Left ventricle myocardium inferior (tissue), 1 donor: ENCODE measurements around the gene DROSHA. TPM values are rescaled to one million over a fixed set of nuclear protein-coding genes. Genes with fewer than 3 reads are reported as not detected.
A peak's percentile ranks its signal among the peaks of the same experiment; 100 is the strongest.

ENCODE experiments used
- DNase-seq: peaks from one replicate; pipeline ENCODE4 v3.0.0-alpha.2; 2020
- H3K27ac ChIP-seq: fragments of 200-600 bp; replicated peaks from 2 replicates; pipeline ENCODE4 v1.8.0; 2021
- H3K27me3 ChIP-seq: fragments of 200-600 bp; 2 replicates; pipeline ENCODE4 v1.8.0; 2021; ENCODE audit warnings: low read depth
- H3K36me3 ChIP-seq: fragments of 200-600 bp; 2 replicates; pipeline ENCODE4 v1.8.0; 2021
- H3K4me1 ChIP-seq: fragments of 200-600 bp; 2 replicates; pipeline ENCODE4 v1.8.0; 2021
- H3K4me3 ChIP-seq: fragments of 200-600 bp; 2 replicates; pipeline ENCODE4 v1.8.0; 2021; ENCODE audit warnings: mild to moderate bottlenecking, moderate library complexity
- H3K9me3 ChIP-seq: fragments of 200-600 bp; replicated peaks from 2 replicates; pipeline ENCODE4 v1.8.0; 2021
- intact Hi-C: fragments of 100-400 bp; cut with micrococcal nuclease; formaldehyde crosslinking; loops from one replicate; pipeline ENCODE4 v1.11.0; 2022
- long read RNA-seq: library from polyadenylated mRNA; unstranded; transcript quantifications from one replicate; pipeline ENCODE4 v2.0.0, GENCODE V29; 2021
- total RNA-seq: library from RNA; stranded (reverse); fragmentation: NEBNext Ultra II Directional; extraction: Animal tissue kit (Norgen Biotek cat#: 25700); gene quantifications from one replicate; pipeline ENCODE4 v1.2.1, GENCODE V29; 2021
- TF ChIP-seq, protein P1 (sequence below): fragments of 200-600 bp; IDR thresholded peaks from 2 replicates; pipeline ENCODE4 v1.8.0; 2021; ENCODE audit warnings: antibody characterized with exemption, mild to moderate bottlenecking, borderline replicate concordance
- donor health status: DM: no; HTN: yes; CAD: no; lungs with severe emphysema.

Gene DROSHA
- 36.5 TPM for total RNA-seq
- long read RNA-seq, full-length matches to known transcripts = 6 of 33 reads
- long read RNA-seq, partial matches to known transcripts = 15 of 33 reads
- long read RNA-seq, other reads (novel, unspliced or antisense) = 12 of 33 reads

GRCh38 chr5:31531888-31532547, at the start of gene DROSHA, which contains the start of gene C5orf22:
DROSHA (minus strand) TSS chr5:31532093; CDS start chr5:31529059, 3,034 bp downstream.
C5orf22 (plus strand) TSS chr5:31532301; CDS start chr5:31532393, 92 bp downstream.
- peaks cover 49% of the 10 kb centered on the region for H3K36me3 ChIP-seq
- H3K27ac ChIP-seq = peak within 1 kb of the TSS; percentile 82
- intact Hi-C loops = no loop called here
- H3K9me3 ChIP-seq = no peaks in the 10 kb centered on the region
- peak; percentile 96 for DNase-seq
- H3K4me3 ChIP-seq = peak within 1 kb of the TSS; percentile 81
- TF ChIP-seq, protein P1, sequence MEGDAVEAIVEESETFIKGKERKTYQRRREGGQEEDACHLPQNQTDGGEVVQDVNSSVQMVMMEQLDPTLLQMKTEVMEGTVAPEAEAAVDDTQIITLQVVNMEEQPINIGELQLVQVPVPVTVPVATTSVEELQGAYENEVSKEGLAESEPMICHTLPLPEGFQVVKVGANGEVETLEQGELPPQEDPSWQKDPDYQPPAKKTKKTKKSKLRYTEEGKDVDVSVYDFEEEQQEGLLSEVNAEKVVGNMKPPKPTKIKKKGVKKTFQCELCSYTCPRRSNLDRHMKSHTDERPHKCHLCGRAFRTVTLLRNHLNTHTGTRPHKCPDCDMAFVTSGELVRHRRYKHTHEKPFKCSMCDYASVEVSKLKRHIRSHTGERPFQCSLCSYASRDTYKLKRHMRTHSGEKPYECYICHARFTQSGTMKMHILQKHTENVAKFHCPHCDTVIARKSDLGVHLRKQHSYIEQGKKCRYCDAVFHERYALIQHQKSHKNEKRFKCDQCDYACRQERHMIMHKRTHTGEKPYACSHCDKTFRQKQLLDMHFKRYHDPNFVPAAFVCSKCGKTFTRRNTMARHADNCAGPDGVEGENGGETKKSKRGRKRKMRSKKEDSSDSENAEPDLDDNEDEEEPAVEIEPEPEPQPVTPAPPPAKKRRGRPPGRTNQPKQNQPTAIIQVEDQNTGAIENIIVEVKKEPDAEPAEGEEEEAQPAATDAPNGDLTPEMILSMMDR = peak; percentile 21
- H3K27me3 ChIP-seq = no peaks in the 10 kb centered on the region
- H3K4me1 ChIP-seq = peaks cover 40% of the 10 kb centered on the region

DNA sequence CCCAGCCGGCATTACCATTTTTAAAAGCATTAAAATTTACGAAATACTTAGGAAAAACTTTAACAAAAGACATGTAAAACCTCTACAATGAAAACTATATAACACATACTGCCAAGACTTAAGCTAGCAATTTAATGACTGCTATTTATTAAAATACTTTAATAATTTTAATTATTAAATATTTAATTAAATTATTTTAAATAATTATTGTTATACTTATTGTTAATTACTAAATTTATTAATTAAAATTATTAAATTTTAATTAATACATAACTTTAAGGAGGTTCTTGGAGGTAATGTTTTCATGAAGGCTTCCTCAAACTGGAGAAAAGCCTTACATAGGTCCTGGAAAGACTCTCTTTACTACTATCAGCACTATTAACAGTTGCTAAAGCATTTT, 47.7 kb upstream of the DROSHA start:
- TF ChIP-seq, protein P1 = no peak
- H3K27ac ChIP-seq = no peak overlapping the region
- intact Hi-C loops = no loop called here

DNA sequence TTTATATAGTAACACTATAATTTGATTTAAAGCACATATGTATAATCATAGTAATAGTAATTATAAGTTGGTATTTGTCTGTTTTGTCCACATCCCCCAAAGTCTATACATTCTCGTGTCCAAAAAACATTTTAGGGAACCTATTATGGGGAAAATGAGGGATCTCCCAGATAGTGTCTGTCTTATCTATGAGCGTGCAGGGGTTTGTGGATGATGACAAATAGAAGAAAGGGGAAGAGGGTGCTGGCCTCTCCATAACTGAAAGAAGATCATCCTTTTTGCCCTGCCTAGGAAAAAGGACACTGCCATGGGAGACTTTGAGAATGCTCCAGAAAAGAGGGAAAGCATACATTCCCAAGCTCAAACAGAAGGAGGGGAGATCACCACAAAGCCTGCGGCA, 45.5 kb upstream of the DROSHA start:
- no peaks in the 10 kb centered on the region for H3K36me3 ChIP-seq
- TF ChIP-seq, protein P1 = no peak
- no peak overlapping the region for H3K27ac ChIP-seq
- no peaks in the 10 kb centered on the region for H3K27me3 ChIP-seq
- H3K9me3 ChIP-seq = no peaks in the 10 kb centered on the region
- DNase-seq = no peak
- H3K4me3 ChIP-seq = no peak overlapping the region
- intact Hi-C loops = no loop called here
- H3K4me1 ChIP-seq = no peaks in the 10 kb centered on the region

More for the DNA sequence above, 47.7 kb upstream of the DROSHA start:
- Histone ChIP-seq H3K27me3 (no peaks in the 10 kb centered on the region), H3K9me3 (peaks cover 5% of the 10 kb centered on the region), H3K36me3 (no peaks in the 10 kb centered on the region), H3K4me3 (no peak overlapping the region), H3K4me1 (no peaks in the 10 kb centered on the region)
- DNase-seq = no peak

DNA sequence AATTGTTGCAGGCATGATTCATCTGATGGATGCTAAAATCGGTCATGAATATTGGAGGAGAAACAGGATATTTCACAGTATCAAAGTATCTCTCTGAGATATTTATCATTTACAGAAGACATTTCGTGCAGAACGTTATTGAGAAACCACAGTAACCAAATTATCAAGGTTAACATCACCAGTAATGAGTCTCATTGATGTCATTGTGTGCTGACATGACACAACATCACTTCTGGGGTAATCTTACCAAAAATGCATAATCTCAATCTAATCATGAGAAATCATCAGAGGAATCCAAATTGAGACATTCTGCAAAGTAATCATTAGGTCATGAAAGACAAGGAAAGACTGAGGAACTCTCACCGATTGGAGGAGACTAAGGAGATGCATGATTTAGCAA, 42.9 kb upstream of the DROSHA start:
- TF ChIP-seq, protein P1 = no peak
- no peak for DNase-seq
- Histone ChIP-seq H3K9me3 (no peaks in the 10 kb centered on the region), H3K36me3 (no peaks in the 10 kb centered on the region), H3K27ac (no peak overlapping the region), H3K4me1 (no peaks in the 10 kb centered on the region), H3K27me3 (no peaks in the 10 kb centered on the region), H3K4me3 (no peak overlapping the region)
- intact Hi-C loops = no loop called here

DNA sequence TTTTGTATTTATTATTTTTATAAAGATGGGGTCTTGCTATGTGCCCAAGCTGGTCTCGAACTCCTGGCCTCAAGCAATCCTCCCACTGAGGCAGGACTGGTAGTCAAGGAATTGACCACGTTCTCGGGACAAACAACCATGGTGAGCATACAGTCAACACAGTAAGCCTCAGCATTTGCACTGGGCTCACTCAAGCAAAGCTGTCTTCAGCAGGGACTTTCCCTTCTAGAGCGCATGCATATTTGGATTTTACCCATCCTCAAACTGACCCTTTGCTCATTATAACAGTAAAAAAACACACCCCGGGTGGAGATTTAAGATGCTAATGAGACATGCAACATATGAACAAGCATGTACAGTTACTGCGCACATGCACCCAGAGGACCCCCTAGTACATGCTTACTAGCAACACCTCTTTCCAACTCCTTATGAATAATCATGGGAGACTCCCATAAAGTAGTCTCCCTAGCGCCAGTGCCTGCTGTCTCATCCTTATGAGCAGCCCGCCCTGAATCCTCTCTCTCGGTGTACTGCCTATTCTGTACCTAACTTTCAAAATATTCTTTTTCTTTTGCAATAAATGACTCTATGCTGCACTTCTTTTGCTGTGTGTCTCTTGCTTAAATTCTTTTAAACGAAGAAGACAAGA, 41.7 kb upstream of the DROSHA start:
- DNase-seq = no peak
- Histone ChIP-seq H3K4me1 (no peaks in the 10 kb centered on the region), H3K4me3 (no peak overlapping the region), H3K27ac (no peak overlapping the region), H3K9me3 (no peaks in the 10 kb centered on the region), H3K27me3 (no peaks in the 10 kb centered on the region), H3K36me3 (no peaks in the 10 kb centered on the region)
- intact Hi-C loops = no loop called here
- TF ChIP-seq, protein P1 = no peak
